Activated naive CD4-positive, alpha-beta T cell treated with anti-CD3 and anti-CD28 coated beads, Interleukin-2, amount 10 ng/mL, durations not matched to agents 7 days and 5 days (primary cell): ENCODE measurements around the gene SUPT3H.
A peak's percentile ranks its signal among the peaks of the same experiment; 100 is the strongest.
"Not testable (repeated sequence)": the region's sequence is repeated elsewhere in the genome, so short reads cannot be mapped to it uniquely, and the experiment has no call there.

ENCODE experiments used
- CTCF ChIA-PET: fragments of 350-600 bp; sonication (Branson Sonifier 250); formaldehyde crosslinking; loops from one replicate; lab custom pipeline; 2021; ENCODE audit warnings: antibody characterized with exemption; lab: Charles Lee
- DNase-seq: peaks from one replicate; pipeline ENCODE4 v3.0.0-alpha.2; 2020
- H3K27ac Mint-ChIP-seq: one replicate; pipeline ENCODE4 v1.8.0; 2021; ENCODE audit warnings: mild to moderate bottlenecking, moderate library complexity, mixed read lengths
- H3K27me3 Mint-ChIP-seq: one replicate; pipeline ENCODE4 v1.8.0; 2021; ENCODE audit warnings: mild to moderate bottlenecking, mixed read lengths
- H3K36me3 Mint-ChIP-seq: one replicate; pipeline ENCODE4 v1.8.0; 2021; ENCODE audit warnings: mixed read lengths
- H3K4me1 Mint-ChIP-seq: one replicate; pipeline ENCODE4 v1.8.0; 2021; ENCODE audit warnings: mixed read lengths
- H3K4me3 Mint-ChIP-seq: one replicate; pipeline ENCODE4 v1.8.0; 2021; ENCODE audit warnings: mild to moderate bottlenecking, moderate library complexity, mixed read lengths
- H3K9me3 Mint-ChIP-seq: one replicate; pipeline ENCODE4 v1.8.0; 2021; ENCODE audit warnings: mixed read lengths

SUPT3H gene

DNA sequence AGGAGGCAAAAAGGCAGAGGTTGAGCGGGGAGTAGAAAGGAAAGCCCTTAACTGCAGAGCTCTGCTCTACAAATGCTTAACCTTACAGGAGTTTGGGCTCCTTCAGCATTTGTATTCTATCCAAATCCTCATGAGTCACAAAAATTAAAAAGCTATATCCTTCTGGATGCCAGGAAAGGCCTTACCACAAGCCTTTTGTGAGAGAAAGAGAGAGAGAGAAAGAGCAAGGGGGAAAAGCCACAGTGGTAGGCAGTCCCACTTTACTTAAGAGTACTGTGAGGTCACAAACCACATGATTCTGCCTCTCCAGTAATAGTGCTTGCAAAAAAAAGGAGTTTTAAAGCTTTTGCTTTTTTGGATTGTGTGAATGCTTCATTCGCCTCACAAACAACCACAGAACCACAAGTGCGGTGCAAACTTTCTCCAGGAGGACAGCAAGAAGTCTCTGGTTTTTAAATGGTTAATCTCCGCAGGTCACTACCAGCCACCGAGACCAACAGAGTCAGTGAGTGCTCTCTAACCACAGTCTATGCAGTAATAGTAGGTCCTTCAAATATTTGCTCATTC is 49.7 kb downstream of the SUPT3H start, which contains the start of gene RUNX2:
Gene RUNX2 (plus strand): TSS at position 375 of the 567 bp plus-strand sequence. CDS start 397 bp downstream, outside the sequence.
- Mint-ChIP-seq H3K9me3 (no peaks in the 10 kb centered on the region), H3K4me3 (peak within 1 kb of the TSS; percentile 44), H3K27ac (peak within 1 kb of the TSS; percentile 46), H3K27me3 (no peaks in the 10 kb centered on the region), H3K36me3 (peaks cover 1% of the 10 kb centered on the region), H3K4me1 (peaks cover 36% of the 10 kb centered on the region)
- CTCF ChIA-PET = interaction anchor here (1.5 kb wide), 1 partner anchor 39 kb away, joined by 3 read pairs; no protein-coding TSS in a partner anchor
- no peak for DNase-seq

DNA sequence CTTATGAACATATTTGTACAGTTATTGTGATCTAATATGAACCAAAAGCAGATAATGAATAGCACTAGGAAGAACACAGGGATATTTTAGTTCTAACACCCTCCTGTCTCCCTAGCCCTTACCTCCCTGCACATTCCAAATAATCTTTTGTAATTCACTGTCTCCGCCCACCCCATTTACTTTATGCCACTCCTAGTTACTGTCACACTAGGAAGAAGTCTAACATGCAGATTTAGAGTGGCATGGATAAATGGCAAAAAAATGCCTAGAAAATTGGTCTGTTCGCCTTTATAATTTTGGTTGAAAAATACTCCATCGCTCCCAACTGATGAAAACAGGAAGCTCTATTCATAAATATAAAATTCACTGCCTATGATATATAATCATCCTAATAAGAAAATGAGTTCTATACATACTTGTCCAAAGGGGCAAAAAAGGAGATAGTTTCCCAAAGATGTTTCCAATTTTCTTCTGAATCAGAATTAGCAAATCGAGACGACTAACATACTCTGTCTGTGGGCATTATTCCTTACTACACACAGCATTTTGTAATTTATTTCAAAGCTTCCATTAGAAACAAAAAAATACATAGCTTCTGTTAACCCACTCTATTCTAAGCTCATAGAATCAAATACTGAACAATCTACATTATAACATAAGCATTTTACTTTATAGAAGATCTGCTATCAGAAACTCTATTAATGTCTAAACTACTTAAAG is 50.9 kb downstream of the SUPT3H start:
- CTCF ChIA-PET = no interaction called here
- no peak for DNase-seq
- H3K4me3 Mint-ChIP-seq = no peak overlapping the region
- peaks cover 42% of the 10 kb centered on the region for H3K4me1 Mint-ChIP-seq
- H3K36me3 Mint-ChIP-seq = no peaks in the 10 kb centered on the region
- no peaks in the 10 kb centered on the region for H3K9me3 Mint-ChIP-seq
- no peak overlapping the region for H3K27ac Mint-ChIP-seq
- no peaks in the 10 kb centered on the region for H3K27me3 Mint-ChIP-seq

DNA sequence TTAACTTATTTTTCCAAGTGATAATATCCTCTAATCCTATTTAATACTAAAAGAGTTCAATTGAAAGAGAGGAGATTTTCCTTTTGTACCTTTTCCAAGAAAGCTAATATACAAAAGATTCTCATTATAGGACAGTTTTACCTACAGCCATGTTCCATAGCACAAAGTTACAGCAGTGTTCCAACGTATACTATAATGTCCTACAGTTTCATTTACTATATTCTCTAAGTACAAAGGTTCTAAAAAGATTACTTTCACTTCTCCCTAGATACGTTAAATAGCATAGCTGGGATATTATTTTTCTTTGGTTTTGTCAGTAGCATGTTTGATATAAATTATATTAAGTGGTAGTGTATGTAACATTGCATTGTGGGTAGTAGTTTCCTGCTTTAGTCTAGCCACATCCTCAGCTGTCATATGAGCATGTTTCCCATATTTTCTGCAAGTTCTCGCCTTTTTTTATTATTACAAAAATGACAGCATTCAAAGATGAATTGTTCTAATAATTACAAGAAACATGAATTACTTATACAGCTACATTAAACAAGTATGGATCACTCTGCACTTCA is 54.0 kb downstream of the SUPT3H start:
- Mint-ChIP-seq H3K27me3 (no peaks in the 10 kb centered on the region), H3K4me3 (no peak overlapping the region), H3K36me3 (no peaks in the 10 kb centered on the region), H3K4me1 (peaks cover 39% of the 10 kb centered on the region), H3K9me3 (no peaks in the 10 kb centered on the region), H3K27ac (no peak overlapping the region)
- DNase-seq = no peak
- CTCF ChIA-PET = no interaction called here

DNA sequence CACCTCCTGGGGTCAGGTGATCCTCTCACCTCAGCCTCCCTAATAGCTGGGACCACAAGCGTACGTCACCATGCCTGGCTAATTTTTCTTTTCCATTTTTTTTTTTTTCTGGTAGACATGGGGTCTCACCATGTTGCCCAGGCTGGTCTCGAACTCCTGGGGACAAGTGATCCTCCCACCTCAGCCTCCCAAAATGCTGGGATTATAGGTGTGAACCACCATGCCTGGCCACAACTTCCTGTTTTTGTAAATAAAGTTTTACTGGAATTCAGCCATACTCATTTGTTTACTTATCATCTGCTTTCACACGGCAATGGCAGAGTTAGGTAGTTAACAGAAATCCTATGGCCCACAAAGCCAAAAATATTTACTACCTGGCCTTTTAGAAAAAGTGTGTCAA is 57.4 kb downstream of the SUPT3H start:
- CTCF ChIA-PET = interaction anchor here (1.9 kb wide), 1 partner anchor 27 kb away, joined by 4 read pairs; no protein-coding TSS in a partner anchor
- H3K27ac Mint-ChIP-seq = no peak overlapping the region
- peaks cover 22% of the 10 kb centered on the region for H3K4me1 Mint-ChIP-seq
- no peaks in the 10 kb centered on the region for H3K9me3 Mint-ChIP-seq
- H3K4me3 Mint-ChIP-seq = no peak overlapping the region
- H3K27me3 Mint-ChIP-seq = no peaks in the 10 kb centered on the region
- DNase-seq = no peak
- H3K36me3 Mint-ChIP-seq = no peaks in the 10 kb centered on the region

- DNase-seq = no peak
- no peaks in the 10 kb centered on the region for H3K27me3 Mint-ChIP-seq
- H3K36me3 Mint-ChIP-seq = peaks cover 29% of the 10 kb centered on the region
- no peak overlapping the region for H3K4me3 Mint-ChIP-seq
- peaks cover 44% of the 10 kb centered on the region for H3K4me1 Mint-ChIP-seq
- CTCF ChIA-PET = no interaction called here
- H3K9me3 Mint-ChIP-seq = peaks cover 26% of the 10 kb centered on the region
- no peak overlapping the region for H3K27ac Mint-ChIP-seq
Observed at GRCh38 chr6:45314146-45314545, 63.6 kb downstream of the SUPT3H start.

DNA sequence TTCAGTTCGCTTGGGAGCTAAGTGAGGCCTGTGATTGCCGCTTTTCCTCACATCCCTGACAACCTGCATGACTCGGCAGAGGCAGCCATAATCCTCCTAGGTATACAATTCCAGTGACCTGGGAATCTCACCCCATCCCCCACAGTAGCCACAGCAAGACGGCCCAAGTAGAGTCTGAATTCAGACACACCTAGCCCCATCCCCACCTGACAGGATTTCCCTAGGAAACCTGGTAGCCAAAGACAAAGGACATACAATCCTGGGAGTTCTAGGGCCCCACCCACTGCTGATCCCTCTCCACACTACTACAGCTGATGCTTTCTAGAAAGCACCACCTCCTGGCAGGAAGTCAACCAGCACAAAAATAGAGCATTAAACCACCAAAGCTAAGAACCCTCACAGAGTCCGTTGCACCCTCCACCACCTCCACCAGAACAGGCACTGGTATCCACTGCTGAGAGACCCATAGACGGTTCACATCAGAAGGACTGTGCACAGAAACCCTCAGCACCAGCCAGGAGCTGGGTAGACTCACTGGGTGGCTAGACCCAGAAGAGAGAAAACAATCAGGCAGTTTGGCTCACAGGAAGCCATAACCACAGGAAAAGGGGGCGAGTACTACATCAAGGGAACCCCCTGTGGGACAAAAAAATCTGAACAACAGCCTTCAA is 67.5 kb downstream of the SUPT3H start:
- Mint-ChIP-seq H3K27me3 (no peaks in the 10 kb centered on the region), H3K4me3 (no peak overlapping the region), H3K27ac (peak overlapping the region; percentile 85), H3K9me3 (peaks cover 51% of the 10 kb centered on the region), H3K4me1 (peaks cover 46% of the 10 kb centered on the region), H3K36me3 (peaks cover 50% of the 10 kb centered on the region)
- CTCF ChIA-PET = interaction anchor here (0.6 to 1.6 kb wide), 4 partner anchors 10 to 154 kb away, joined by 3 to 5 read pairs (median 4); no protein-coding TSS in a partner anchor
- DNase-seq = peak; percentile 56

DNA sequence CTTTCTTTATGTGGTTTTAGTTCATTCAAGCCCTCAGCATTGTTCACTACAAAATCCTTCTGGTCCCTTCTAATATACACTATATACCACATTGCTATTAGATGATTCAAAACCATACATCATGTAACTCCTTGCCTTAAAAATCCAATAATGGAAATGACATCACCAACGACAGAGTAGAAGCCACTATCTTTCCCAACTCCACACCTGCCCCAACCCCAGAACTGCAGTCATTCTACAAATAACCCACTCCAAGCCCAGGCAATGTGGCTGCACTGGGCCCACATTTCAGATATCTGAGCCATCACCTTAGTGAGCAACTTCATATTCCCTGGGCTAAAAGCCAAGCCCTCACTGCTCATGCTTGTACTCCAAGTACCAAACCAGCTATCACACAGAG is 72.2 kb downstream of the SUPT3H start:
- Mint-ChIP-seq H3K4me3 (no peak overlapping the region), H3K27ac (no peak overlapping the region), H3K36me3 (peaks cover 34% of the 10 kb centered on the region), H3K27me3 (no peaks in the 10 kb centered on the region), H3K9me3 (peaks cover 38% of the 10 kb centered on the region), H3K4me1 (peaks cover 23% of the 10 kb centered on the region)
- DNase-seq = no peak
- CTCF ChIA-PET = no interaction called here

GRCh38 chr6:45302832-45303231 is 74.9 kb downstream of the SUPT3H start:
- Mint-ChIP-seq H3K4me3 (no peak overlapping the region), H3K9me3 (peaks cover 23% of the 10 kb centered on the region), H3K4me1 (peaks cover 8% of the 10 kb centered on the region), H3K36me3 (peaks cover 21% of the 10 kb centered on the region), H3K27ac (no peak overlapping the region), H3K27me3 (no peaks in the 10 kb centered on the region)
- DNase-seq = no peak
- CTCF ChIA-PET = no interaction called here

DNA sequence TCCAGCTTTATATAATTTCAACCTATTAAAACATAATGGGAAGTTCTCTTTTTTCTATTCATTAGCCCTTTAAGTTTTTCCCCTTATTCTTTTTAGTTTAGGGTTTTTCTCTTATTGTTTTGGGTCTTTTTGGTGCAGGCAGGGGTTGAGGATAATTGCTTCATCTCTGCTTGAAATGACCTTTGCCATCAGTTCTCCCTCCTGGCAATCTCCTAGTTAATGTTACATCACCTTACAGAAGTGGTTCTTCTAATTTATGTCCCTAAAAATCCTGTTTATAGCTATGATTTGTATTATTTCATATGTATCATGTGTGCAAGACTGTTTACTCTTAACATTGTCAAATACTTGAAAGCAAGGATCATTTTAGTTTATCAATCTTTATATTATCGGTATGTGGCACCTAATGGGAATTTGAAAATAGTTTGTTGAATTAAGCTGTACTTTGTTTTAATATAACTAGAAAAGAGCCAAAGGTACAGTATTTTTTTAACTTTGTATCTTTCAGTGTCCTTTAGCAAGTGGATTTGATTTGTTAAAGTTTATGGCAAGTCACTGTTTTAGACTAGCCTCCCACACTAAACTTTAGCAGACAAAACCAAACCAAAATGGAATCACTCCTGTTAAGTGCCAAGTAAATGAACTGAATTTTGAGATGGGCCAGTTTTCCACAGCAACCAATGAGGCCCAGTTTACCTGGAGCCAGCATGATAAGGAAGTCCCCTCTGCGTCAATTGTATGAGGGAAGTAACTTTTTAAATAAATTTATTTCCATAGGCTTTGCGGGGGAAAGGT is 76.2 kb downstream of the SUPT3H start:
- Mint-ChIP-seq H3K36me3 (peaks cover 14% of the 10 kb centered on the region), H3K27me3 (no peaks in the 10 kb centered on the region), H3K9me3 (peaks cover 14% of the 10 kb centered on the region), H3K4me3 (no peak overlapping the region), H3K27ac (no peak overlapping the region), H3K4me1 (peaks cover 8% of the 10 kb centered on the region)
- DNase-seq = no peak
- CTCF ChIA-PET = interaction anchor here (0.6 kb wide), 1 partner anchor 280 kb away, joined by 3 read pairs; no protein-coding TSS in a partner anchor

DNA sequence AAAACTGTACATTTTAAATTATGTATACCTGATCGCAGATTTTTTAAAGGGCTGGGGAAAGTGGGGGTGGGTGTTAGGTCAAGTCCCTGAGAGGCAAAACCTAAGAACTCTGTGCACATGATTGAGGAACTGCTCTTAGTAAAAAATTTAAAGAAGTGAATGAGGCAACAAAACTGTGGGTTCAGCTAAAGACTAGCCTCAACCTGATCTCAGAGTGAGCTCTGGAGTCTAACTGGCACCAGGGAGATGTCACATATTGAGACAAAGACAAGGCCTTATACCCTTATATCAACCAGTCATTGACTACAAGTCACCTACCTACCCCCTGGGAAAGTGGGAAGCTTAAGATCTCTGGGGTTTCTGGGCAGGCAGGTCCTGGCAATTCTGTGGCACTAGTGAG is 77.0 kb downstream of the SUPT3H start:
- H3K27me3 Mint-ChIP-seq = no peaks in the 10 kb centered on the region
- H3K4me1 Mint-ChIP-seq = peaks cover 8% of the 10 kb centered on the region
- H3K36me3 Mint-ChIP-seq = peaks cover 7% of the 10 kb centered on the region
- CTCF ChIA-PET = interaction anchor here (0.6 to 0.9 kb wide), 2 partner anchors 9 to 279 kb away, joined by 3 read pairs; no protein-coding TSS in a partner anchor
- peaks cover 6% of the 10 kb centered on the region for H3K9me3 Mint-ChIP-seq
- no peak for DNase-seq
- no peak overlapping the region for H3K4me3 Mint-ChIP-seq
- no peak overlapping the region for H3K27ac Mint-ChIP-seq

DNA sequence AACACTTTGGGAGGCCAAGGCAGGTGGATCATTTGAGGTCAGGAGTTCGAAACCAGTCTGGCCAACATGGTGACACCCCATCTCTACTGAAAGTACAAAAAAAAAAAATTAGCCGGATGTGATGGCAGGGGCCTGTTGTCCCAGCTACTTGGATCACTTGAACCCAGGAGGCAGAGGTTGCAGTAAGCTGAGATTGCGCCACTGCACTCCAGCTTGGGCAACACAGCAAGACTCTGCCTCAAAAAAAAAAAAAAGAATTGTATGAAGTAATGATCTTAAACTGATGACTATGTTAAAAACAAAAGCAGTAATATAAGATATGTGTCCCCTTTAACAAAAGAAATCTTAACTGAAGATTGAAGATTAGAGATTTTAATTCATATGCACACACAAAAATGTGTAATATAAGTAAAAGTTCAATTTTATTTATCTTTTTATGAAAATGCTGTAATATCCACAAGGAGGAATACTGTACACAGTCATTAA is 78.6 kb downstream of the SUPT3H start:
- peaks cover 6% of the 10 kb centered on the region for H3K36me3 Mint-ChIP-seq
- CTCF ChIA-PET = no interaction called here
- H3K4me3 Mint-ChIP-seq = no peak overlapping the region
- no peak for DNase-seq
- H3K27ac Mint-ChIP-seq = no peak overlapping the region
- H3K9me3 Mint-ChIP-seq = peaks cover 4% of the 10 kb centered on the region
- peaks cover 19% of the 10 kb centered on the region for H3K4me1 Mint-ChIP-seq
- no peaks in the 10 kb centered on the region for H3K27me3 Mint-ChIP-seq

GRCh38 chr6:45297320-45297719 is 80.4 kb downstream of the SUPT3H start:
- Mint-ChIP-seq H3K27me3 (no peaks in the 10 kb centered on the region), H3K36me3 (peaks cover 11% of the 10 kb centered on the region), H3K4me3 (no peak overlapping the region), H3K27ac (no peak overlapping the region), H3K9me3 (peaks cover 9% of the 10 kb centered on the region), H3K4me1 (peaks cover 30% of the 10 kb centered on the region)
- CTCF ChIA-PET = no interaction called here
- no peak for DNase-seq

DNA sequence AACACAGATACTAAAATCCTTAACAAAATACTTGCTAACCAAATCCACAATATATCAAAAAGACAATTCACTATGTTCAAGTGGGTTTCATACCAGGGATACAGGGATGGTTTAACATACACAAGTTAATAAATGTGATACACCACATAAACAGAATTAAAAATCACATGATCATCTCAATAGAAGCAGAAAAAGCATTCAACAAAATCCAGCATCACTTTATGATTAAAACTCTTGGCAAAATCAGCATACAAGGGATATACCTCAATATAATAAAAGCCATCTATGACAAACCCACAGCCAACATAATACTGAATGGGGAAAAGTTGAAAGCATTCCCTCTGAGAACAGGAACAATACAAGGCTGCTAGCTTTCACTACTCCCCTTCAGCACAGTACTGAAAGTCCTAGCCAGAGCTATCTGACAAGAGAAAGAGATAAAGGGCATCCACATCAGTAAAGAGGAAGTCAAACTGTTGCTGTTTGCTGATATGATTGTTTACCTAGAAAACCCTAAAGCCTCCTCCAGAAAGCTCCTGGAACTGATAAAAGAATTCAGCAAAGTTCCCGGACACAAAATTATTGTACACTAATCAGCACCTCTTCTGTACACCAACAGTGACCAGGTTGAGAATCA is 83.6 kb downstream of the SUPT3H start:
- peaks cover 37% of the 10 kb centered on the region for H3K4me1 Mint-ChIP-seq
- DNase-seq, H3K4me3 Mint-ChIP-seq, H3K27me3 Mint-ChIP-seq: not testable (repeated sequence)
- H3K27ac Mint-ChIP-seq = peak overlapping the region; percentile 60
- CTCF ChIA-PET = interaction anchor here (0.6 to 1.9 kb wide), 2 partner anchors 15 to 27 kb away, joined by 3 to 4 read pairs; no protein-coding TSS in a partner anchor
- H3K36me3 Mint-ChIP-seq = peaks cover 20% of the 10 kb centered on the region
- peaks cover 21% of the 10 kb centered on the region for H3K9me3 Mint-ChIP-seq
